ENCODE measurements around the gene CCDC7. TPM values are rescaled to one million over a fixed set of nuclear protein-coding genes. Genes with fewer than 3 reads are reported as not detected.
"Not testable (repeated sequence)": the region's sequence is repeated elsewhere in the genome, so short reads cannot be mapped to it uniquely, and the experiment has no call there.

CCDC7 gene
- total RNA-seq, 4 donors from 2014 or later = 34.1 to 114 (median 93.6) TPM

GRCh38 chr10:32577448-32577847 is 131.5 kb downstream of the CCDC7 start:
- DNase-seq = no peak
- intact Hi-C loops (cut with DNase I; ENCODE audit: low total_unique reads) = no loop called here
- H3K27ac ChIP-seq = no peak overlapping the region
- H3K4me3 ChIP-seq = no peak overlapping the region
- no peaks in the 10 kb centered on the region for H3K27me3 ChIP-seq
- TF ChIP-seq CTCF (IDR thresholded peaks at IDR 0.05) = no peak
- TF ChIP-seq POLR2A (IDR thresholded peaks at IDR 0.05) = no peak
- no peaks in the 10 kb centered on the region for H3K9me3 ChIP-seq
- H3K36me3 ChIP-seq = no peaks in the 10 kb centered on the region
- no peaks in the 10 kb centered on the region for H3K4me1 ChIP-seq

- no peak for TF ChIP-seq CTCF (IDR thresholded peaks at IDR 0.05)
- TF ChIP-seq POLR2A (IDR thresholded peaks at IDR 0.05) = no peak
- no peaks in the 10 kb centered on the region for H3K36me3 ChIP-seq
- H3K27ac ChIP-seq = no peak overlapping the region
- no peaks in the 10 kb centered on the region for H3K27me3 ChIP-seq
- no peak for DNase-seq
- no peak overlapping the region for H3K4me3 ChIP-seq
- H3K9me3 ChIP-seq = no peaks in the 10 kb centered on the region
- intact Hi-C loops (cut with DNase I; ENCODE audit: low total_unique reads) = no loop called here
- no peaks in the 10 kb centered on the region for H3K4me1 ChIP-seq
Observed at GRCh38 chr10:32582946-32583345, 137.0 kb downstream of the CCDC7 start.

GRCh38 chr10:32598022-32598421 is 152.1 kb downstream of the CCDC7 start:
- intact Hi-C loops (cut with DNase I; ENCODE audit: low total_unique reads); H3K4me3 ChIP-seq; H3K27me3 ChIP-seq; H3K9me3 ChIP-seq; DNase-seq; H3K27ac ChIP-seq; H3K4me1 ChIP-seq; H3K36me3 ChIP-seq: not testable (repeated sequence)

- no peak for DNase-seq
- no peaks in the 10 kb centered on the region for H3K27me3 ChIP-seq
- intact Hi-C loops (cut with DNase I; ENCODE audit: low total_unique reads) = no loop called here
- H3K9me3 ChIP-seq = peaks cover 0 to 5% of the 10 kb centered on the region in 2 donors
- TF ChIP-seq CTCF (IDR thresholded peaks at IDR 0.05) (no peak), POLR2A (IDR thresholded peaks at IDR 0.05) (no peak)
- H3K36me3 ChIP-seq = no peaks in the 10 kb centered on the region
- no peaks in the 10 kb centered on the region for H3K4me1 ChIP-seq
- no peak overlapping the region for H3K4me3 ChIP-seq
- no peak overlapping the region for H3K27ac ChIP-seq
Observed at GRCh38 chr10:32600317-32600716, 154.4 kb downstream of the CCDC7 start.

- DNase-seq; H3K4me1 ChIP-seq; H3K9me3 ChIP-seq; intact Hi-C loops (cut with DNase I; ENCODE audit: low total_unique reads); H3K27ac ChIP-seq; H3K4me3 ChIP-seq; H3K27me3 ChIP-seq; H3K36me3 ChIP-seq: not testable (repeated sequence)
Observed at GRCh38 chr10:32601562-32601961, 155.6 kb downstream of the CCDC7 start.

GRCh38 chr10:32605787-32606186 is 159.8 kb downstream of the CCDC7 start:
- intact Hi-C loops (cut with DNase I; ENCODE audit: low total_unique reads) = no loop called here
- TF ChIP-seq CTCF (IDR thresholded peaks at IDR 0.05) = no peak
- TF ChIP-seq POLR2A (IDR thresholded peaks at IDR 0.05) = no peak
- H3K9me3 ChIP-seq = peaks cover 0 to 4% of the 10 kb centered on the region in 2 donors
- H3K4me1 ChIP-seq = no peaks in the 10 kb centered on the region
- no peak overlapping the region for H3K27ac ChIP-seq
- no peaks in the 10 kb centered on the region for H3K36me3 ChIP-seq
- no peaks in the 10 kb centered on the region for H3K27me3 ChIP-seq
- no peak overlapping the region for H3K4me3 ChIP-seq
- no peak for DNase-seq

GRCh38 chr10:32610543-32610942 is 164.6 kb downstream of the CCDC7 start:
- H3K36me3 ChIP-seq; H3K27ac ChIP-seq; intact Hi-C loops (cut with DNase I; ENCODE audit: low total_unique reads); DNase-seq; H3K27me3 ChIP-seq; H3K9me3 ChIP-seq; H3K4me1 ChIP-seq; H3K4me3 ChIP-seq: not testable (repeated sequence)
